ENCODE data around the gene BMPER.

- TF ChIP-seq POLR2AphosphoS5 (IDR thresholded peaks at IDR 0.05; ENCODE audit: borderline replicate concordance, low read depth, low read length) (no peak), EZH2 (IDR thresholded peaks at IDR 0.05) (no peak), FOXP2 (optimal IDR thresholded peaks at IDR 0.05; ENCODE audit: control extremely low read depth, extremely low read length, insufficient read depth) (no peak)
These were observed 231.8 kb downstream of the BMPER start for GRCh38 chr7:34137176-34137575.

Data from SK-N-MC (cell line).